Neural progenitor cell (in vitro differentiated cells): ENCODE results near the gene SRRM5. TPM values are rescaled to one million over a fixed set of nuclear protein-coding genes. Genes with fewer than 3 reads are reported as not detected.

ENCODE experiments used
- DNase-seq: peaks from one replicate; pipeline ENCODE4 v3.0.0-alpha.2; 2016; ENCODE audit warnings: low spot score
- H2AFZ ChIP-seq: fragments of 200-600 bp; sonication (generic); replicated peaks from 2 replicates; pipeline ENCODE4 v1.6.1; 2016; ENCODE audit warnings: antibody characterized with exemption
- H3F3A ChIP-seq: fragments of 200-600 bp; sonication (generic); 2 replicates; pipeline ENCODE4 v1.6.1; 2016; ENCODE audit warnings: antibody characterized with exemption, low read depth
- H3K27ac ChIP-seq: fragments of 200-600 bp; sonication (generic); 2 replicates; pipeline ENCODE4 v1.5.1; 2016; ENCODE audit warnings: mild to moderate bottlenecking
- H3K27me3 ChIP-seq: fragments of 200-600 bp; sonication (generic); 2 replicates; pipeline ENCODE4 v1.6.1; 2016; ENCODE audit warnings: mild to moderate bottlenecking, moderate library complexity
- H3K36me3 ChIP-seq: fragments of 200-600 bp; sonication (generic); 2 replicates; pipeline ENCODE4 v1.5.1; 2016
- H3K4me1 ChIP-seq: fragments of 200-600 bp; sonication (generic); 2 replicates; pipeline ENCODE4 v1.6.1; 2016; ENCODE audit warnings: mixed run types
- H3K4me2 ChIP-seq: fragments of 200-600 bp; sonication (generic); 2 replicates; pipeline ENCODE4 v1.6.1; 2016
- H3K4me3 ChIP-seq: fragments of 200-600 bp; sonication (generic); 2 replicates; pipeline ENCODE4 v1.5.1; 2016
- H3K79me2 ChIP-seq: fragments of 200-600 bp; sonication (generic); 2 replicates; pipeline ENCODE4 v1.6.1; 2016; ENCODE audit warnings: low read depth
- H3K9ac ChIP-seq: fragments of 200-600 bp; sonication (generic); 2 replicates; pipeline ENCODE4 v1.6.1; 2016
- H3K9me3 ChIP-seq: fragments of 200-600 bp; sonication (generic); 2 replicates; pipeline ENCODE4 v1.5.1; 2016; ENCODE audit warnings: low read depth
- H4K20me1 ChIP-seq: fragments of 200-600 bp; sonication (generic); 2 replicates; pipeline ENCODE4 v1.6.1; 2016; ENCODE audit warnings: low read depth
- H3K27ac Mint-ChIP-seq: 3 replicates; pipeline ENCODE4 v1.8.0; 2021; ENCODE audit warnings: mixed read lengths
- H3K27me3 Mint-ChIP-seq: 2 replicates; pipeline ENCODE4 v1.8.0; 2022; ENCODE audit warnings: low read depth, mild to moderate bottlenecking, inconsistent platforms, moderate library complexity, mixed read lengths; ENCODE audit not compliant: insufficient read depth
- H3K36me3 Mint-ChIP-seq: 3 replicates; pipeline ENCODE4 v1.8.0; 2021; ENCODE audit warnings: mixed read lengths
- H3K4me1 Mint-ChIP-seq: 3 replicates; pipeline ENCODE4 v1.8.0; 2021; ENCODE audit warnings: mixed read lengths
- H3K4me3 Mint-ChIP-seq: 3 replicates; pipeline ENCODE4 v1.8.0; 2021; ENCODE audit warnings: mild to moderate bottlenecking, moderate library complexity, mixed read lengths
- H3K9me3 Mint-ChIP-seq: 3 replicates; pipeline ENCODE4 v1.8.0; 2020; ENCODE audit warnings: mixed read lengths
- CTCF ChIP-seq: fragments of 200-600 bp; sonication (generic); IDR thresholded peaks from 2 replicates; pipeline ENCODE4 v1.5.1; 2017; ENCODE audit warnings: antibody characterized with exemption, mild to moderate bottlenecking
- EZH2 ChIP-seq: fragments of 200-600 bp; sonication (generic); IDR thresholded peaks from 2 replicates; pipeline ENCODE4 v1.6.1; 2017; ENCODE audit warnings: antibody characterized with exemption, mild to moderate bottlenecking, moderate library complexity
- EZH2phosphoT487 ChIP-seq: fragments of 200-600 bp; sonication (generic); IDR thresholded peaks from 2 replicates; pipeline ENCODE4 v1.6.1; 2017; ENCODE audit warnings: antibody characterized with exemption
- total RNA-seq: library from RNA; depleted of rRNA; stranded (reverse); fragments of >200 nt; gene quantifications from 2 replicates; pipeline ENCODE4 v1.2.3, GENCODE V29; 2015; ENCODE audit warnings: low replicate concordance

SRRM5 gene
- total RNA-seq, 1 donor from 2014 or later = not detected

GRCh38 chr19:43575156-43575950, 36.5 kb upstream of the SRRM5 start, which contains the start of the genes PINLYP and XRCC1:
PINLYP (plus strand) TSS chr19:43575801; CDS start chr19:43577192, 1,391 bp downstream.
XRCC1 (minus strand) TSS chr19:43575527; CDS start chr19:43575458, 69 bp downstream.
- Mint-ChIP-seq H3K9me3 (peaks cover 2% of the 10 kb centered on the region), H3K36me3 (peaks cover 16% of the 10 kb centered on the region), H3K4me1 (peaks cover 46% of the 10 kb centered on the region), H3K4me3 (peak within 1 kb of the TSS; percentile 94), H3K27ac (peak within 1 kb of the TSS; percentile 98), H3K27me3 (no peaks in the 10 kb centered on the region)
- H3K4me1 ChIP-seq = peaks cover 9% of the 10 kb centered on the region
- H3K27ac ChIP-seq = peak within 1 kb of the TSS; percentile 30
- H3K9me3 ChIP-seq = no peaks in the 10 kb centered on the region
- no peak for TF ChIP-seq CTCF
- TF ChIP-seq EZH2phosphoT487 = no peak
- TF ChIP-seq EZH2 = no peak
- H3K79me2 ChIP-seq = peaks cover 51% of the 10 kb centered on the region
- H3K9ac ChIP-seq = peak within 1 kb of the TSS; percentile 87
- H3K4me3 ChIP-seq = peak within 1 kb of the TSS; percentile 82
- DNase-seq = peak; percentile 99
- peaks cover 7% of the 10 kb centered on the region for H3F3A ChIP-seq
- no peaks in the 10 kb centered on the region for H4K20me1 ChIP-seq
- H3K4me2 ChIP-seq = peak within 1 kb of the TSS; percentile 82
- no peaks in the 10 kb centered on the region for H3K36me3 ChIP-seq
- peak within 1 kb of the TSS; percentile 59 for H2AFZ ChIP-seq
- no peaks in the 10 kb centered on the region for H3K27me3 ChIP-seq

- Histone ChIP-seq H3K9ac (no peak overlapping the region), H3K9me3 (no peaks in the 10 kb centered on the region), H3K4me1 (peaks cover 15% of the 10 kb centered on the region), H3K4me3 (peak overlapping the region; percentile 82), H2AFZ (no peak overlapping the region), H3F3A (peaks cover 7% of the 10 kb centered on the region), H4K20me1 (no peaks in the 10 kb centered on the region), H3K27ac (peak overlapping the region; percentile 30), H3K79me2 (peaks cover 45% of the 10 kb centered on the region), H3K4me2 (peak overlapping the region; percentile 65), H3K36me3 (no peaks in the 10 kb centered on the region), H3K27me3 (no peaks in the 10 kb centered on the region)
- Mint-ChIP-seq H3K4me1 (peaks cover 44% of the 10 kb centered on the region), H3K9me3 (peaks cover 2% of the 10 kb centered on the region), H3K27me3 (no peaks in the 10 kb centered on the region), H3K4me3 (peak overlapping the region; percentile 94), H3K36me3 (peaks cover 14% of the 10 kb centered on the region), H3K27ac (peak overlapping the region; percentile 88)
- TF ChIP-seq EZH2 (no peak), EZH2phosphoT487 (no peak), CTCF (no peak)
- DNase-seq = no peak
Observed at GRCh38 chr19:43575955-43576878, 35.7 kb upstream of the SRRM5 start.

- no peaks in the 10 kb centered on the region for H3K36me3 ChIP-seq
- Mint-ChIP-seq H3K27ac (peak overlapping the region; percentile 90), H3K4me1 (peaks cover 39% of the 10 kb centered on the region), H3K9me3 (peaks cover 2% of the 10 kb centered on the region), H3K27me3 (no peaks in the 10 kb centered on the region), H3K4me3 (peak overlapping the region; percentile 83), H3K36me3 (peaks cover 8% of the 10 kb centered on the region)
- no peaks in the 10 kb centered on the region for H4K20me1 ChIP-seq
- no peak for DNase-seq
- H3K4me1 ChIP-seq = peaks cover 15% of the 10 kb centered on the region
- H3K27me3 ChIP-seq = no peaks in the 10 kb centered on the region
- no peak overlapping the region for H3K9ac ChIP-seq
- H3K79me2 ChIP-seq = peaks cover 33% of the 10 kb centered on the region
- H3K4me2 ChIP-seq = no peak overlapping the region
- no peak for TF ChIP-seq CTCF
- no peak for TF ChIP-seq EZH2phosphoT487
- no peak for TF ChIP-seq EZH2
- H3K4me3 ChIP-seq = no peak overlapping the region
- H3K27ac ChIP-seq = no peak overlapping the region
- H2AFZ ChIP-seq = no peak overlapping the region
- no peaks in the 10 kb centered on the region for H3K9me3 ChIP-seq
- H3F3A ChIP-seq = peaks cover 10% of the 10 kb centered on the region
Observed at GRCh38 chr19:43578787-43579186, 33.1 kb upstream of the SRRM5 start.
